ENCODE data around the gene PRKAG2.

GRCh38 chr7:151512353-151512752, 364.6 kb downstream of the PRKAG2 start:
- TF ChIP-seq CTCF (conservative IDR thresholded peaks at IDR 0.05; ENCODE audit: low read length) (no peak), EZH2phosphoT487 (IDR thresholded peaks at IDR 0.05; ENCODE audit: borderline replicate concordance) (no peak)
